Activated CD4-positive, alpha-beta T cell treated with anti-CD3 and anti-CD28 coated beads, Interleukin-2, amount 10 ng/mL, durations not matched to agents 24 days and 14 days (primary cell): ENCODE data around the gene CFAP54. TPM values are rescaled to one million over a fixed set of nuclear protein-coding genes. Genes with fewer than 3 reads are reported as not detected.
"Not testable (repeated sequence)": the region's sequence is repeated elsewhere in the genome, so short reads cannot be mapped to it uniquely, and the experiment has no call there.

Experiments used
- DNase-seq: peaks from one replicate; pipeline ENCODE4 v3.0.0; 2022
- H3K27ac Mint-ChIP-seq: one replicate; pipeline ENCODE4 v1.8.0; 2022; ENCODE audit warnings: mild to moderate bottlenecking, mixed read lengths
- H3K27me3 Mint-ChIP-seq: one replicate; pipeline ENCODE4 v1.8.0; 2022; ENCODE audit warnings: mixed read lengths
- H3K36me3 Mint-ChIP-seq: one replicate; pipeline ENCODE4 v1.8.0; 2022; ENCODE audit warnings: low read depth, mild to moderate bottlenecking, mixed read lengths
- H3K4me1 Mint-ChIP-seq: one replicate; pipeline ENCODE4 v1.8.0; 2021; ENCODE audit warnings: mixed read lengths
- H3K4me3 Mint-ChIP-seq: one replicate; pipeline ENCODE4 v1.8.0; 2022; ENCODE audit warnings: mild to moderate bottlenecking, moderate library complexity, mixed read lengths
- H3K9me3 Mint-ChIP-seq: one replicate; pipeline ENCODE4 v1.8.0; 2021; ENCODE audit warnings: mixed read lengths
- intact Hi-C: fragments of 100-400 bp; cut with micrococcal nuclease; formaldehyde crosslinking; loops from one replicate; pipeline ENCODE4 v1.15.1; 2023
- total RNA-seq: library from RNA; stranded (reverse); gene quantifications from 2 replicates; pipeline ENCODE4 v1.2.3, GENCODE V29; 2022

Gene CFAP54
- total RNA-seq, result 0.09 TPM in 2 replicates

DNA sequence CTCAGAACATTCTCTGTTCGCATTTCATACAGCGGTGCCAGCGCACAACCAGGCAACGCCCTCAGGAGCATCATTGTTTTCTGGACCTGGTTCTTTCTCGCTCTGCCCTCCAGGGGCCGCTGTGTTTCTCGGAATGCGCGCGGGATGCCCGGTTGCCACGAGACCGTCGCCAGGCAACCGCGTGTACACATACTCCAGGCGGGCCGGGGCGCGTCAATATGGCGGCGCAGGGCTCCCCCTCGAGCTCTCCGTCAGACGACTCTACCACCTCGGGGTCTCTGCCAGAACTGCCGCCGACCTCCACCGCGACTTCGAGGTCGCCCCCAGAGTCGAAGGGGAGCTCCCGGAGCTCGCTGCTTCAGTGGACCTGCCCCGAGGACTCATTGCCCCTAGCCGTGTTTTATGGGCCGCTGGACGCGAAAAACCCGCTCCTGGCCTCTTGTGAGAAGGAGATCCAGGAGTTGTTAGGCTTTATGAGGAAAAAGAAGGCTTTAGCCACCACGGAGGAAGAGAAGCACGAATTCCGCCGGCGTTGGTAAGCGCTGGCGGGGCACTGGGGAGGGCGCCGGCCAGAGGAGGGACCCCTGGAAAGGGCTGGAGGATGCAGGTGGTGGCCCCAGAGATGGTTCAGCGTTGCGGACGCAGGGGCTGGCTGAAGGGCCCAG, at the start of gene CFAP54:
CFAP54 (plus strand) TSS at position 186 of the 665 bp plus-strand sequence; CDS start at position 219, 33 bp downstream.
- no peaks in the 10 kb centered on the region for H3K36me3 Mint-ChIP-seq
- peaks cover 23% of the 10 kb centered on the region for H3K27me3 Mint-ChIP-seq
- peak; percentile 98 for DNase-seq
- peak within 1 kb of the TSS; percentile 88 for H3K4me3 Mint-ChIP-seq
- no peaks in the 10 kb centered on the region for H3K9me3 Mint-ChIP-seq
- peak within 1 kb of the TSS; percentile 81 for H3K27ac Mint-ChIP-seq
- intact Hi-C loops, result loop anchor here (1.0 to 5.0 kb wide), 9 partner anchors 27 to 547 kb away; partner anchors contain the start of genes AMDHD1, CCDC38 and LTA4H
- peaks cover 32% of the 10 kb centered on the region for H3K4me1 Mint-ChIP-seq

- intact Hi-C loops, result no loop called here
- H3K27me3 Mint-ChIP-seq, result no peaks in the 10 kb centered on the region
- H3K4me3 Mint-ChIP-seq, result no peak overlapping the region
- no peak for DNase-seq
- peaks cover 42% of the 10 kb centered on the region for H3K4me1 Mint-ChIP-seq
- no peak overlapping the region for H3K27ac Mint-ChIP-seq
- peaks cover 3% of the 10 kb centered on the region for H3K9me3 Mint-ChIP-seq
- peaks cover 2% of the 10 kb centered on the region for H3K36me3 Mint-ChIP-seq
Measured at GRCh38 chr12:96441816-96442215, 47.6 kb upstream of the CFAP54 start.

DNA sequence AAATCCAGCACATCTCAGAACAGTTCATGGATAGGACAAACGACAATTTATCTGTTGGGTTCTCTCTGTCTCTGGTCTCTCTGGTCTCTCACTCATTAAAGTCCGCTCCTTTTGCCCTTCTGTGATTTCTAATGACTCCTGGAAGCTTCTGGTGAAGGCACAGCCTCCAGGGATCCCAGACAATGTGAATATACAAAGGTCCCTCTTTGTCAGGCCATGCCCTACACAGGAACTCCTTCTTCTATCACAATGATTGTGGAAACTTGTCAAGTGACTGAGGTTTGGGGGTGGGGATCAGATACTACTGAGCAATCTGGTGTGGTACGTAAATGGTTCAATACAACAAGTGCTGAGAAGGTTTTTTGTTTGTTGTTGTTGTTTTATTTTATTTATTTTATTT, 46.5 kb upstream of the CFAP54 start:
- intact Hi-C loops, result no loop called here
- peaks cover 39% of the 10 kb centered on the region for H3K4me1 Mint-ChIP-seq
- DNase-seq, result no peak
- no peaks in the 10 kb centered on the region for H3K27me3 Mint-ChIP-seq
- H3K9me3 Mint-ChIP-seq, result peaks cover 3% of the 10 kb centered on the region
- no peak overlapping the region for H3K27ac Mint-ChIP-seq
- peaks cover 2% of the 10 kb centered on the region for H3K36me3 Mint-ChIP-seq
- H3K4me3 Mint-ChIP-seq, result no peak overlapping the region

DNA sequence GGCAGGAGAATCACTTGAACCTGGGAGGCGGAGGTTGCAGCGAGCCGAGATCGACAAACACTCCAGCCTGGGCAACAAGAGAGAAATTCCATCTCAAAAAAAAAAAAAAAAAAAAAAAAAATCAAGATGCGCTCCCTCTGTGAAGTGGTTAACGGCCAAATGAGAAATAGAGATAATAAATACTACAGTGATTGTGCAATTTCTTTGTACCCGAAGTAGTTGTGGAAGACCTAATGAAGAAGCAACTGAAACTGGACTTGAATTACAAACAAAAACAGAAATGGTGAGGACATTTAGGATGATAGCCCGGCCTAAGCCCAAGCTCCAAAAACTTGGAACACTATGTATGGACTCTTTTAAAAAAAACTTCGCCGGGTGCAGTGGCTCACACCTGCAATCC, 45.0 kb upstream of the CFAP54 start:
- Mint-ChIP-seq H3K36me3 (peaks cover 2% of the 10 kb centered on the region), H3K4me3 (no peak overlapping the region), H3K27ac (no peak overlapping the region), H3K4me1 (peaks cover 35% of the 10 kb centered on the region), H3K27me3 (no peaks in the 10 kb centered on the region), H3K9me3 (peaks cover 3% of the 10 kb centered on the region)
- intact Hi-C loops, result no loop called here
- DNase-seq, result no peak

DNA sequence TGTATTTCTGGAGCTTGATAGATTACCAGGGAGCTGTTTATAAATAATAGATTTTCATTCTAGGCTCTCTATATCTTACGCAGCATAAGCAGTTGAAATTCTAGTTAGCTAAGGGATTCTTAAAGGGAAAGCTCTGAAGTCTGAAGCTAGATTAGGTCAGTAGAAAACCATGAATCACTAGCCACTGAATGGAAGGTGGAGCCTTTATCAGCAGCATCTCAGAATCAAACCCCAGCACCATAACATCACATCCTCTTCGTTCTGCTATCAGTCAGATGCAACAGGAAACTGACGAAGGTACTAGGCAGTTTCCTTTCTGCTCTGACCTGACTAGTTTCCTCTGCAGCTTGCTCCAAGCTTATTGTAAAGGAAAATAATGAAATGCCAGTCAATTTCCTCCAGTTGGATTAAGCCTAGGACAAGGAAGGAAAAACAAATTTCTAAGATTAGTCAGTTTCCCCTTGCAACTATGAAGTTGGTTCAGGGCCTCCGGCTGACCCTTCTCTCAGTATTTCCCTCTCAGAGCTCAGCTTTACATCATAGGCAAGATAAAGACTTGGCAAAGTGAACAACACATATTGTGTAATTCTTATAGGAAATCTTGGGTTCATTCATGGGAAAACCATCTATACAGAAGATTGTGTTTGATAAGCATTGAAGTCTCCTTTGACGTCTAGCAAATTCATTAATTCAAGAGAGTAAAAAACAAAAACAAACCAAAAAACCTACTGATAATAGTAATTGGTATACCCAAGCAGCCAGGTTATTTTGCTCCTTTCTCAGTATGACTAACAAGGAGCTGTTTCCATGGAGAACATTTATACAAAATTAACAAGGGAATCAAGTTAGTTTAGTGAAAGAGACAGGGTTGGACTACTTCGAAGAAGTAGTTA, 43.4 kb upstream of the CFAP54 start:
- peaks cover 10% of the 10 kb centered on the region for H3K9me3 Mint-ChIP-seq
- peaks cover 40% of the 10 kb centered on the region for H3K4me1 Mint-ChIP-seq
- peak overlapping the region; percentile 70 for H3K4me3 Mint-ChIP-seq
- peak; percentile 90 for DNase-seq
- intact Hi-C loops, result loop anchor here (1.0 kb wide), 7 partner anchors 12 to 399 kb away; no protein-coding TSS in a partner anchor
- H3K36me3 Mint-ChIP-seq, result peaks cover 7% of the 10 kb centered on the region
- H3K27ac Mint-ChIP-seq, result peak overlapping the region; percentile 87
- no peaks in the 10 kb centered on the region for H3K27me3 Mint-ChIP-seq

DNA sequence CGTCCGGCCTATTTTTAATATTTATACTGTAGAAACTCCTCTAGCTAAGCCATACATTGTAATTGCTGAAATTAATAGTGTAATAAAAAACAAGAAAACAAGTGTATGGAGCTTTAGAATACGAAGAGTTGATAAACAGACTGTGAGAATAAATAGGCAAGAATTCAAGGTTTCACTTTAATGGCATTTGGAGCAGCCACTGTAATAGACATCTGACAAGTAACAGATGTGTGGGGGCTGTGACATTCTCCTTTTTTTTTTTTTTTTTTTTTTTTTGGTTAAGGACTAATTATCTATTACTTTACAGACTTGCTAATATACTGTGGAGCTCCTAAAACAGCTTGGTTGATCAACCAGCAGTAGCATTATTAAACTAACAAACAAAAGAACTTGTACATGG, 42.1 kb upstream of the CFAP54 start:
- Mint-ChIP-seq H3K27me3 (no peaks in the 10 kb centered on the region), H3K9me3 (peaks cover 11% of the 10 kb centered on the region), H3K4me1 (peaks cover 36% of the 10 kb centered on the region), H3K4me3 (no peak overlapping the region), H3K36me3 (peaks cover 9% of the 10 kb centered on the region), H3K27ac (no peak overlapping the region)
- DNase-seq, result no peak
- intact Hi-C loops, result no loop called here

- H3K36me3 Mint-ChIP-seq, result peaks cover 9% of the 10 kb centered on the region
- no peak for DNase-seq
- H3K4me3 Mint-ChIP-seq, result no peak overlapping the region
- peaks cover 32% of the 10 kb centered on the region for H3K4me1 Mint-ChIP-seq
- H3K27ac Mint-ChIP-seq, result no peak overlapping the region
- H3K9me3 Mint-ChIP-seq, result peaks cover 19% of the 10 kb centered on the region
- no peaks in the 10 kb centered on the region for H3K27me3 Mint-ChIP-seq
- intact Hi-C loops, result no loop called here
Measured at GRCh38 chr12:96448300-96448699, 41.1 kb upstream of the CFAP54 start.

DNA sequence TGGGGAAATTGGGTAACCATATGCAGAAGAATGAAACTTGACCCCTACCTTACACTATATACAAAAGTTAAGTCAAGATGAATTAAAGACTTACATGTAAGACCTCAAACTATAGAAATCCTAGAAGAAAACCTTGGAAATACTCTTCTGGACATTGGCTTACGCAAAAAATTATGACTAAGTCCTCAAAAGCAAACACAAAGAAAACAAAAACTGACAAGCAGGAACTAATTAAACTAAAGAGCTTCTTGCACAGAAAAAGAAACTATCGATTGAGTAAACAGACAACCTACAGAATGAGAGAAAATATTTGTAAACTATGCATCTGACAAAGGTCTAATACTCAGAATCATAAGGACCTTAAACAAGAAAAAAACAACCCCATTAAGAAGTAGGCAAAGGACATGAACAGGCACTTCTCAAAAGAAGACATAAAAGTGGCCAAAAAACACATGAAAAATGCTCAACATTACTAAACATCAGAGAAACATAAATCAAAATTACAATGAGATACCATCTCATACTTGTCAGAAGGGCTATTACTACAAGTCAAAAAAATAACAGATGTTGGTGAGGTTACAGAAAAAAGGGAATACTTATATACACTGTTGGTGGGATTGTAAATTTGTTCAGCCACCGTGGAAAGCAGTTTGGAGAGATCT, 37.0 kb upstream of the CFAP54 start:
- Mint-ChIP-seq H3K27ac (no peak overlapping the region), H3K4me3 (no peak overlapping the region), H3K4me1 (peaks cover 19% of the 10 kb centered on the region), H3K9me3 (peaks cover 19% of the 10 kb centered on the region), H3K36me3 (peaks cover 9% of the 10 kb centered on the region), H3K27me3 (no peaks in the 10 kb centered on the region)
- intact Hi-C loops, result no loop called here
- DNase-seq, result no peak

DNA sequence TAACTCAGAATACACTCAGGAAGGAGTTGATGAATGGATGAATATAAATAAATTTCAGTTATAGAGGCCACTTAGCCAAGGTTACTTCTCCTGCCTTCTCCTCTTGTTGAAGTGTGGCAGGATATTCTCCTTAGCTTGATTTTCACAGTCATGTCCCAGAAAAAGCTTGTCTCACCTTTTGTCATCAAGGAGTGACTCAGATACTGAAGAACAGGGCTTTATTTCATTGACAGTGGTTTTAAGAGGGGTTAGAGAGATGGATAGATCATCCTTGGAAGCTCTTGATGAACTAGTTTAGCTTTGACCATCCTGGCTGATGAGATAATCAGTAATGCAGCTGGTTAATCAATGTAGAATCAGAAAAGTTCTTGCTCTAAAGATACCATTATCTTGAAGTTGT, 35.0 kb upstream of the CFAP54 start:
- no peak overlapping the region for H3K4me3 Mint-ChIP-seq
- peaks cover 18% of the 10 kb centered on the region for H3K4me1 Mint-ChIP-seq
- no peaks in the 10 kb centered on the region for H3K27me3 Mint-ChIP-seq
- no peak overlapping the region for H3K27ac Mint-ChIP-seq
- intact Hi-C loops, result no loop called here
- peaks cover 9% of the 10 kb centered on the region for H3K36me3 Mint-ChIP-seq
- DNase-seq, result no peak
- peaks cover 19% of the 10 kb centered on the region for H3K9me3 Mint-ChIP-seq

GRCh38 chr12:96456265-96456974, 33.0 kb upstream of the CFAP54 start:
- Mint-ChIP-seq H3K27me3 (no peaks in the 10 kb centered on the region), H3K4me3 (no peak overlapping the region), H3K36me3 (no peaks in the 10 kb centered on the region), H3K27ac (no peak overlapping the region), H3K4me1 (peaks cover 8% of the 10 kb centered on the region), H3K9me3 (peaks cover 8% of the 10 kb centered on the region)
- DNase-seq, result no peak
- intact Hi-C loops, result no loop called here

DNA sequence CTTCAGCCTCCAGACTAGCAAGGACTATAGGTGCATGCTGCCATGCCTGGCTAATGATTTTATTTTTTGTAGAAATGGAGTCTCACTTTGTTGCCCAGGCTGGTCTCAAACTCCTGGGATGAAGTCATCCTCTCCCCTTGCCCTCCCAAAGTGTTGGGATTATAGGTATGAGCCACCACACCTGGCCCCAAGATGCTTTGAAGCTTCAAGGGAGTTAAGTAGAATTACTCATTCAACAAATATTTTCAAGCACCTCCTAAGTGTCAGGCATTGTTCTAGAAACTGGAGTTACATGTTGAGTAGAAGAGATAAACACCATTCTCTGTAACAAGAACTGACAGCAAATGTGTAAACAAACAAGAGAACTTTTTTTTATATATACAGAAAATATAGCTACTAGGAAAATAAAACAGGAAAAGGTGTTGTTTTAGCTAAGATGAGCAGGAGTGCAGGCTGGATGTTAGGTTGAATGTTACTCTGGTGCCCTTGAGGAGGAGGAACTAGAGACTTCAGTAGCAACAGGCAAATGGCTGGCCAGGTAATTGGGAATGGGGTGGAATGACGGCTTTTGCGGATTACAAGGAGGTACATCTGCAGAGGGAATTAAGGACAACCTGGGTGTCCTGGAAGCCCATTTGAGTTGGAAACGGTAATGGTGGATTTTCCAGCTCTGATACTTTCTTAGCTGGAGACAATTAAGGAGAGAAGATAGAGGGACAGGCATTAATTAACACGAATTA, 32.0 kb upstream of the CFAP54 start:
- DNase-seq, result no peak
- intact Hi-C loops, result no loop called here
- Mint-ChIP-seq H3K36me3 (no peaks in the 10 kb centered on the region), H3K27me3 (peaks cover 3% of the 10 kb centered on the region), H3K4me3 (no peak overlapping the region), H3K27ac (no peak overlapping the region), H3K4me1 (peaks cover 8% of the 10 kb centered on the region), H3K9me3 (peaks cover 7% of the 10 kb centered on the region)

- H3K4me1 Mint-ChIP-seq, DNase-seq, H3K4me3 Mint-ChIP-seq, intact Hi-C loops, H3K9me3 Mint-ChIP-seq, H3K27me3 Mint-ChIP-seq, H3K27ac Mint-ChIP-seq, H3K36me3 Mint-ChIP-seq: not testable (repeated sequence)
Measured at GRCh38 chr12:96459281-96459680, 30.1 kb upstream of the CFAP54 start.
